GM20431 (cell line): ENCODE results near the gene THBS4.

Experiments
- in situ Hi-C: fragments of 300-500 bp; cut with MseI, MboI; formaldehyde crosslinking; loops from one replicate; pipeline ENCODE4 v1.15.0; 2020; ENCODE audit warnings: low sequenced_read_pairs; ENCODE audit not compliant: unreplicated experiment

THBS4 gene

GRCh38 chr5:80072103-80073073, 37.2 kb downstream of the THBS4 start:
- in situ Hi-C loops = no loop called here

GRCh38 chr5:80076131-80077050, 41.2 kb downstream of the THBS4 start:
- in situ Hi-C loops = no loop called here

DNA sequence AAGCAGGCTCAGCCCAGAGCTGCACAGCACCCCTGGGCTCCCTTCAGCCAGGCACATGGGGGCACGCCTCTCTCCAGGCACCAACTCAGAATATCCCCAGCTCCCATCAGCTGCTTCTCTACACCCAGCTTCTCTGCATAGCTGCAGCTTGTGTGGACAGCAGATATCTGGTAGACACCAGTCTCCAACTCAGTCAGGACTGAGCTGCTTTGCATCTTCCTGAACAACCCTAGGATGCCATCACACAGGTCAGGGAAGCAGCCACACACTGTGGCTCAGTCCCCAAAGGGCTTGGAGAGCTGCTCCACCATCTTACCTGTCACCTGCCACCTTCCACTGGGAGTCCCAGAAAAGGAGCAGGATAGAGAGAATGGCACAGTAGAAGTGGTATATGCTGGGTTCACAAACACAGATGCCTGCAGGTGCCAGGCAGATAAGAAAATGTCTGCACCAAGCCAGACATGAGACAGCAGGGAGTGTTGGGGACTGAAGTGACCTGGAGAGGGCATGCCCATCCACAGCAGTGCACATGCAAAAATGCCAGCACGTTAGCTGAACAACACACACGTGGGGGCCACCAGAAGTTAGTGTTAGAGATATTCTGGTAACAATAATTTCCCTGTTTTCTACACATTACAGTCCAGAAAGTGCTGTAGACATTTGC, 42.0 kb downstream of the THBS4 start:
- in situ Hi-C loops = no loop called here

DNA sequence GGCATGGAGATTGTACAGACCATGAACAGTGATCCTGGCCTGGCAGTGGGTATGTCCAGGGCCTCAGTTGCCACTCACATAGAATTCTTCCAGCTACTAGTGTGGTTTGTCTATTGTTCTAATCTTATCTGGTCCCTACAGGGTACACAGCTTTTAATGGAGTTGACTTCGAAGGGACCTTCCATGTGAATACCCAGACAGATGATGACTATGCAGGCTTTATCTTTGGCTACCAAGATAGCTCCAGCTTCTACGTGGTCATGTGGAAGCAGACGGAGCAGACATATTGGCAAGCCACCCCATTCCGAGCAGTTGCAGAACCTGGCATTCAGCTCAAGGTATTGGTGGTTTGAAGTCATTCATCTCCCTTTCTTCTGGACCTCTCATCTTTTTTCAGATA, 43.8 kb downstream of the THBS4 start:
- in situ Hi-C loops = no loop called here

- in situ Hi-C loops = no loop called here
Observed at GRCh38 chr5:80082281-80082680, 47.1 kb downstream of the THBS4 start.

GRCh38 chr5:80082731-80083100, 47.6 kb downstream of the THBS4 start:
- in situ Hi-C loops = no loop called here

GRCh38 chr5:80083101-80083890, 48.1 kb downstream of the THBS4 start:
- in situ Hi-C loops = no loop called here

DNA sequence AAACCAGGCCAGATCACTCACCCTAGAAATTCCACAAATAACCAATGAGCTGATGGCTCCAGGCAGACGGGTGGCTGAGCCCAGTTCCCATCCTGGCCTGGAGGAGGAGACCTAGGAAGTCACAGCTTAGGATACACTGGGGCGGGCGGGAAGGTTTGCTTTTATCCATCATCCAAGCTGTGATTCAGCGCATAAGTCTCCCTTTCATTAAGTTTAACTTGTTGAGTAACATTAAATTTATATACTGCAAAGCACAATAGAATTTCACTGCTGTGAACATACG, 55.7 kb downstream of the THBS4 start:
- in situ Hi-C loops = loop anchor here (10.0 kb wide), 1 partner anchor 204 kb away; no protein-coding TSS in a partner anchor

- in situ Hi-C loops = loop anchor here (10.0 kb wide), 1 partner anchor 203 kb away; no protein-coding TSS in a partner anchor
Observed at GRCh38 chr5:80091792-80092192, 56.6 kb downstream of the THBS4 start.

DNA sequence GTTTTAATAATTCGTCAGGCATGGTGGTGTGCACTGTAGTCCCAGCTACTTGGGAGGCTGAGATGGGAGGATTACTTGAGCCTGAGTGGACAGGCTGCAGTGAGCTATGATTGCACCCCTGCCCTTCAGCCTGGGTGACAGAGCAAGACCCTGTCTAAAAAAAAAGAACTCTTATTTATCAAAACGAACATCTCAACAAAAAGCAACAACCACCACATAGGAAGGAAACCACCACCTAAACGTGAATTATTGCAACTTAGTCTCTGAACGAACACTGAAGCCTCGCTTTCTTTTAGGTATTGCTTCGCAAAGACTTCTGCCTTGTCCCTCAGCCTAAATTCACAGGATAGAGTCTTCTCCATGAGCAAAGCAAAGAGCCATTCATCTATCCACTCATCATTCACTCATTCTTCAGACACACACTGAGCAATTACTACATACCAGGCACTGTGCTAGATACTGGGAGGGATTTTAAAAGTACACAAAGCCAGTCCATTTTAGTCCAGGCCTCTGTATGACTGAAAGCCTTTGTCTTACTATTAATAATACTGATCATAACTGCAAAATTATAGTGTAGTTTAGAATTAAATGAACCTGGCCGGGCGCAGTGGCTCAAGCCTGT, 57.4 kb downstream of the THBS4 start:
- in situ Hi-C loops = loop anchor here (10.0 kb wide), 1 partner anchor 202 kb away; no protein-coding TSS in a partner anchor

- in situ Hi-C loops = loop anchor here (10.0 kb wide), 1 partner anchor 201 kb away; no protein-coding TSS in a partner anchor
Observed at GRCh38 chr5:80093796-80094195, 58.6 kb downstream of the THBS4 start.

- in situ Hi-C loops = loop anchor here (10.0 kb wide), 1 partner anchor 201 kb away; no protein-coding TSS in a partner anchor
Observed at GRCh38 chr5:80094236-80094738, 59.1 kb downstream of the THBS4 start.

DNA sequence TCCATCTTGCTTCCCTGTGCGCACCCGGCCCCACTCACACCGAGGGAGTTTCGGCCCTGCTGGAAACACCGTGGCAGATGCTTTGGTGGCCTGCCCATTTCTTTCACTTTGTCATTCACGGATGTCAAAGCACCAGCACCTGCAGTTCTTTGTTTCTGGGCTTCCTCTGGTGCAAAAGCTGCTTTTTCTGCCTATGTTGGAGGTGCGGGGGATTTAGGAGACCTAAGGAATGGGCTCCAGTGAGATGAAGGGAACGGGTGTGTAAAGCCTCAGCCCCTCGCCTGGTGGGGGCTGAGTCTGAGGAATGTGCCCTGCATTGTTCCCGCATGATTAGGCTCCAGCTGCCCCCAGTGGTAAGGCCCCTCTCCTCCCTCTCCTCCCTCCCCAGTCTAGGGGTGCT, 62.3 kb downstream of the THBS4 start:
- in situ Hi-C loops = loop anchor here (10.0 kb wide), 1 partner anchor 197 kb away; no protein-coding TSS in a partner anchor

- in situ Hi-C loops = no loop called here
Observed at GRCh38 chr5:80101993-80102392, 66.8 kb downstream of the THBS4 start.

GRCh38 chr5:80103371-80103770, 68.2 kb downstream of the THBS4 start:
- in situ Hi-C loops = no loop called here

DNA sequence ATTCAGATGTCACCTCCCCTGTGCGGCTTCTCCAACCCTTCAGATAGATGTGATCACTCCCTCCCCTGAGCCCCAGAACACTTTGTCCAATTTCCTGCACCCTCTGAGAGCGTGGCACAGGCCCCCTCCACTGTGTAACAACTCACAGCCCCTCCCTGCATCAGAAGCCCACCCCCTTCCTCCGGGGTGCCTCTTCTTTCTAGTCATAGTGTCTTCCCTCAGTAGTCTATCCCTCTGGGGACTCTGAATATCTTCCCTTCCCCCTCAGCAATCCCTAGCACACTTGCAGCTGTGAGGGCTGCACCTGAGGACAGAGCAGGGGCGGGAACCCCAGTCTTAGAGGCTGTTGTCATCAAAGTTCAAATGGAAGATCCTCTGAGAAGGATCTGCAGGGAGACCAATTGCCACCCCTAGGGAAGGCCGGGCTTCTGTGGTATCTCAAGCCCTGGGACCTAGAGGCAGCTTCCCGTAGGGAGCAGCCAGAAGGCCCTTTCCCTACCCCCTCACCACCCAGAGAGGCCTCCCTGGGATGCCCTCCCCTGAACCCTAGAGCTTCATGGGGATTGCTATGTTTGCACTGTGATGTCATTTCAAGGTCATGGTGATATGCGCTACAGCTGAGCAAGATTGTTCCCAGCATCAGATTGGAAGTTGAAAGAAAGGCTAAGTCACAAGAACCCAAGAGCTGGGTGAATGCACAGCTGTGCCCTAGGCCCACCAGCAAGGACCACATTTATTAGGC, 70.7 kb downstream of the THBS4 start:
- in situ Hi-C loops = no loop called here

DNA sequence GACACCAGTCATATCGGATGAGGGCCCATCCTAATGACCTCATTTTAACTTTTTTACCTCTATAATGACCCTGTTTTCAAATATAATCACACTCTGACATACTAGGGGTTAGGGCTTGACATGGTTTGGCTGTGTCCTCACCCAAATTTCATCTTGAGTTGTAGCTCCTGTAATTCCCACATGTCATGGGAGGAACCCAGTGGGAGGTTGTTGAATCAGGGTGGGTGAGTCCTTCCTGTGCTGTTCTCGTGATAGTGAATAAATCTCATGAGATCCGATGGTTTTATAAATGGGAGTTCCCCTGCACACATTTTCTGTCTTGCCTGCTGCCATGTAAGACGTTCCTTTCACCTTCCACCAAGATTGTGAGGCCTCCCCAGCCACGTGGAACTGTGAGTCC, 71.8 kb downstream of the THBS4 start:
- in situ Hi-C loops = no loop called here
